C4-2B (cell line): Measurements from ENCODE around the gene SRSF10.

Experiments used
- CTCF ChIP-seq: fragments of 450-650 bp; conservative IDR thresholded peaks from 2 replicates; pipeline ENCODE4 v1.5.1; 2017; ENCODE audit warnings: mild to moderate bottlenecking
- ZFX ChIP-seq: fragments of 450-650 bp; IDR thresholded peaks from 2 replicates; pipeline ENCODE4 v1.6.1; 2017

- TF ChIP-seq CTCF (no peak), ZFX (no peak)
Observed at GRCh38 chr1:23977187-23977853, 2.8 kb downstream of the SRSF10 start.
